ENCODE measurements around the gene PLCE1.
"Not testable (repeated sequence)": the region's sequence is repeated elsewhere in the genome, so short reads cannot be mapped to it uniquely, and the experiment has no call there.

Gene PLCE1

GRCh38 chr10:93963434-93963833 is 30.3 kb upstream of the PLCE1 start:
- H3K27me3 ChIP-seq (ENCODE audit: insufficient read depth, poor library complexity, severe bottlenecking) = no peaks in the 10 kb centered on the region
- no peak overlapping the region for H3K27ac ChIP-seq (ENCODE audit: poor library complexity, severe bottlenecking)
- H3K4me3 ChIP-seq (ENCODE audit: severe bottlenecking) = no peak overlapping the region
- no peaks in the 10 kb centered on the region for H3K36me3 ChIP-seq (ENCODE audit: low read depth)
- no peak for TF ChIP-seq CTCF (IDR thresholded peaks at IDR 0.05; ENCODE audit: poor library complexity, severe bottlenecking)
- H3K4me1 ChIP-seq (ENCODE audit: insufficient read depth, poor library complexity, severe bottlenecking) = no peaks in the 10 kb centered on the region
- H3K9me3 ChIP-seq (ENCODE audit: severe bottlenecking) = no peaks in the 10 kb centered on the region
- DNase-seq (ENCODE audit: low spot score) = no peak
- no peak for ATAC-seq (ENCODE audit: low read depth)

GRCh38 chr10:93965911-93966310 is 27.8 kb upstream of the PLCE1 start:
- no peak overlapping the region for H3K27ac ChIP-seq (ENCODE audit: poor library complexity, severe bottlenecking)
- DNase-seq (ENCODE audit: low spot score) = no peak
- H3K4me1 ChIP-seq (ENCODE audit: insufficient read depth, poor library complexity, severe bottlenecking) = no peaks in the 10 kb centered on the region
- H3K36me3 ChIP-seq (ENCODE audit: low read depth) = no peaks in the 10 kb centered on the region
- ATAC-seq (ENCODE audit: low read depth) = no peak
- H3K4me3 ChIP-seq (ENCODE audit: severe bottlenecking) = no peak overlapping the region
- no peak for TF ChIP-seq CTCF (IDR thresholded peaks at IDR 0.05; ENCODE audit: poor library complexity, severe bottlenecking)
- no peaks in the 10 kb centered on the region for H3K27me3 ChIP-seq (ENCODE audit: insufficient read depth, poor library complexity, severe bottlenecking)
- no peaks in the 10 kb centered on the region for H3K9me3 ChIP-seq (ENCODE audit: severe bottlenecking)

GRCh38 chr10:93967756-93968155 is 26.0 kb upstream of the PLCE1 start:
- Histone ChIP-seq H3K36me3 (ENCODE audit: low read depth) (no peaks in the 10 kb centered on the region), H3K4me1 (ENCODE audit: insufficient read depth, poor library complexity, severe bottlenecking) (no peaks in the 10 kb centered on the region), H3K4me3 (ENCODE audit: severe bottlenecking) (no peak overlapping the region), H3K27me3 (ENCODE audit: insufficient read depth, poor library complexity, severe bottlenecking) (no peaks in the 10 kb centered on the region), H3K9me3 (ENCODE audit: severe bottlenecking) (no peaks in the 10 kb centered on the region), H3K27ac (ENCODE audit: poor library complexity, severe bottlenecking) (no peak overlapping the region)
- TF ChIP-seq CTCF (IDR thresholded peaks at IDR 0.05; ENCODE audit: poor library complexity, severe bottlenecking) = no peak
- ATAC-seq (ENCODE audit: low read depth) (no peak), DNase-seq (ENCODE audit: low spot score) (no peak)

GRCh38 chr10:93968540-93968945 is 25.2 kb upstream of the PLCE1 start:
- Histone ChIP-seq H3K4me1 (ENCODE audit: insufficient read depth, poor library complexity, severe bottlenecking) (no peaks in the 10 kb centered on the region), H3K36me3 (ENCODE audit: low read depth) (no peaks in the 10 kb centered on the region), H3K4me3 (ENCODE audit: severe bottlenecking) (no peak overlapping the region), H3K9me3 (ENCODE audit: severe bottlenecking) (no peaks in the 10 kb centered on the region), H3K27ac (ENCODE audit: poor library complexity, severe bottlenecking) (no peak overlapping the region), H3K27me3 (ENCODE audit: insufficient read depth, poor library complexity, severe bottlenecking) (no peaks in the 10 kb centered on the region)
- ATAC-seq (ENCODE audit: low read depth) (no peak), DNase-seq (ENCODE audit: low spot score) (no peak)
- no peak for TF ChIP-seq CTCF (IDR thresholded peaks at IDR 0.05; ENCODE audit: poor library complexity, severe bottlenecking)

- DNase-seq (ENCODE audit: low spot score); H3K9me3 ChIP-seq (ENCODE audit: severe bottlenecking); H3K27ac ChIP-seq (ENCODE audit: poor library complexity, severe bottlenecking); H3K4me1 ChIP-seq (ENCODE audit: insufficient read depth, poor library complexity, severe bottlenecking); H3K27me3 ChIP-seq (ENCODE audit: insufficient read depth, poor library complexity, severe bottlenecking); H3K36me3 ChIP-seq (ENCODE audit: low read depth); ATAC-seq (ENCODE audit: low read depth); H3K4me3 ChIP-seq (ENCODE audit: severe bottlenecking): not testable (repeated sequence)
Observed at GRCh38 chr10:93970433-93971010, 23.2 kb upstream of the PLCE1 start.
